KMS-11 (cell line): ENCODE measurements around the gene LRRC63.

ENCODE experiments used
- H2AFZ ChIP-seq: fragments of 200-600 bp; sonication (generic); 2 replicates; pipeline ENCODE4 v1.6.1; 2016; ENCODE audit warnings: antibody characterized with exemption, mixed run types, low read depth
- H3K27ac ChIP-seq: fragments of 200-600 bp; sonication (generic); 2 replicates; pipeline ENCODE4 v1.6.1; 2016; ENCODE audit warnings: mild to moderate bottlenecking, mixed run types
- H3K27me3 ChIP-seq: fragments of 200-600 bp; sonication (generic); 2 replicates; pipeline ENCODE4 v1.6.1; 2017; ENCODE audit warnings: mild to moderate bottlenecking, low read depth, mixed run types, moderate library complexity; ENCODE audit not compliant: insufficient read depth
- H3K36me3 ChIP-seq: fragments of 200-600 bp; sonication (generic); 2 replicates; pipeline ENCODE4 v1.6.1; 2017; ENCODE audit warnings: mild to moderate bottlenecking, mixed run types; ENCODE audit not compliant: insufficient read depth
- H3K4me1 ChIP-seq: fragments of 200-600 bp; sonication (generic); 2 replicates; pipeline ENCODE4 v1.6.1; 2016; ENCODE audit warnings: mild to moderate bottlenecking, low read depth, mixed run types; ENCODE audit not compliant: poor library complexity, severe bottlenecking
- H3K4me2 ChIP-seq: fragments of 200-600 bp; sonication (generic); 2 replicates; pipeline ENCODE4 v1.7.0; 2016; ENCODE audit warnings: mild to moderate bottlenecking, mixed run types
- H3K4me3 ChIP-seq: fragments of 200-600 bp; sonication (generic); IDR thresholded peaks from 2 replicates; pipeline ENCODE4 v1.6.1; 2017; ENCODE audit warnings: low read depth, low read length, mixed read lengths; ENCODE audit not compliant: insufficient read depth
- H3K79me2 ChIP-seq: fragments of 200-600 bp; sonication (generic); 2 replicates; pipeline ENCODE4 v1.6.1; 2016; ENCODE audit warnings: low read depth, mixed run types; ENCODE audit not compliant: insufficient read depth
- H3K9ac ChIP-seq: fragments of 200-600 bp; sonication (generic); 2 replicates; pipeline ENCODE4 v1.6.1; 2016; ENCODE audit warnings: mild to moderate bottlenecking, mixed run types
- H4K20me1 ChIP-seq: fragments of 200-600 bp; sonication (generic); 2 replicates; pipeline ENCODE4 v1.6.1; 2016; ENCODE audit warnings: mild to moderate bottlenecking, mixed run types; ENCODE audit not compliant: insufficient read depth
- CTCF ChIP-seq: fragments of 200-600 bp; sonication (generic); conservative IDR thresholded peaks from 2 replicates; pipeline ENCODE4 v1.6.1; 2017; ENCODE audit warnings: low read depth, mild to moderate bottlenecking, antibody characterized with exemption, low read length, moderate library complexity, mixed read lengths

Gene LRRC63

GRCh38 chr13:46184277-46184699 lies 27.4 kb upstream of the LRRC63 start:
- Histone ChIP-seq H3K4me1 (peaks cover 35% of the 10 kb centered on the region), H3K9ac (no peak overlapping the region), H3K79me2 (no peaks in the 10 kb centered on the region), H3K4me2 (no peak overlapping the region), H3K4me3 (no peak overlapping the region), H3K27me3 (no peaks in the 10 kb centered on the region), H4K20me1 (no peaks in the 10 kb centered on the region), H3K36me3 (no peaks in the 10 kb centered on the region), H2AFZ (no peak overlapping the region), H3K27ac (no peak overlapping the region)
- peak; percentile 66; the same call in 1 of the 2 replicates for TF ChIP-seq CTCF

GRCh38 chr13:46185634-46186033 lies 26.1 kb upstream of the LRRC63 start:
- no peak overlapping the region for H3K27ac ChIP-seq

GRCh38 chr13:46192412-46192811 lies 19.3 kb upstream of the LRRC63 start:
- H2AFZ ChIP-seq = no peak overlapping the region
- no peak for TF ChIP-seq CTCF
- H3K27ac ChIP-seq = no peak overlapping the region
- no peaks in the 10 kb centered on the region for H3K79me2 ChIP-seq
- H3K9ac ChIP-seq = no peak overlapping the region
- H3K36me3 ChIP-seq = no peaks in the 10 kb centered on the region
- H3K4me1 ChIP-seq = peaks cover 5% of the 10 kb centered on the region
- no peak overlapping the region for H3K4me3 ChIP-seq
- H3K4me2 ChIP-seq = no peak overlapping the region
- no peaks in the 10 kb centered on the region for H3K27me3 ChIP-seq
- no peaks in the 10 kb centered on the region for H4K20me1 ChIP-seq

More at GRCh38 chr13:46185634-46186033, 26.1 kb upstream of the LRRC63 start:
- Histone ChIP-seq H4K20me1 (no peaks in the 10 kb centered on the region), H3K4me1 (peaks cover 22% of the 10 kb centered on the region), H3K4me3 (no peak overlapping the region), H3K4me2 (no peak overlapping the region), H2AFZ (no peak overlapping the region), H3K36me3 (no peaks in the 10 kb centered on the region), H3K27me3 (no peaks in the 10 kb centered on the region), H3K79me2 (no peaks in the 10 kb centered on the region), H3K9ac (no peak overlapping the region)
- TF ChIP-seq CTCF = no peak

GRCh38 chr13:46195016-46195415 lies 16.7 kb upstream of the LRRC63 start:
- H3K9ac ChIP-seq = no peak overlapping the region
- no peak overlapping the region for H3K4me2 ChIP-seq
- H3K27ac ChIP-seq = no peak overlapping the region
- H3K4me3 ChIP-seq = no peak overlapping the region
- no peak for TF ChIP-seq CTCF
- no peaks in the 10 kb centered on the region for H4K20me1 ChIP-seq
- no peaks in the 10 kb centered on the region for H3K27me3 ChIP-seq
- no peaks in the 10 kb centered on the region for H3K79me2 ChIP-seq
- peaks cover 8% of the 10 kb centered on the region for H3K4me1 ChIP-seq
- no peaks in the 10 kb centered on the region for H3K36me3 ChIP-seq
- no peak overlapping the region for H2AFZ ChIP-seq
